ENCODE results near the gene SPTB. TPM values are rescaled to one million over a fixed set of nuclear protein-coding genes. Genes with fewer than 3 reads are reported as not detected.

The SPTB gene
- total RNA-seq, 1 experiment from 2014 or later = 0.43 TPM

- ChIA-PET POLR2A (ENCODE audit: low non-redundant PET) (no interaction called here), CTCF (no interaction called here)
- BruUV-seq (replicated peaks) = no TSS peak
- no peak overlapping the region for H3K27ac ChIP-seq (ENCODE audit: low read depth, low read length, poor library complexity, severe bottlenecking)
- no peaks in the 10 kb centered on the region for H3K9me3 ChIP-seq (ENCODE audit: low read depth, low read length, poor library complexity, severe bottlenecking)
- H3K4me3 ChIP-seq (ENCODE audit: low read depth, low read length, poor library complexity, severe bottlenecking) = no peak overlapping the region
- no peaks in the 10 kb centered on the region for H3K4me1 ChIP-seq (ENCODE audit: insufficient read depth, low read length, poor library complexity, severe bottlenecking)
- no peaks in the 10 kb centered on the region for H3K27me3 ChIP-seq (replicated peaks; ENCODE audit: insufficient read depth, low read depth, low read length, poor library complexity)
- H3K36me3 ChIP-seq (ENCODE audit: insufficient read depth, low read length, poor library complexity, severe bottlenecking) = no peaks in the 10 kb centered on the region
- intact Hi-C loops (cut with micrococcal nuclease; ENCODE audit: unreplicated experiment) = no loop called here
- DNase-seq (ENCODE audit: low spot score) = no peak
- TF ChIP-seq CTCF (conservative IDR thresholded peaks at IDR 0.05; ENCODE audit: low read depth, low read length) (no peak), EZH2 (IDR thresholded peaks at IDR 0.05; ENCODE audit: borderline replicate concordance, low read depth, low read length, poor library complexity, severe bottlenecking) (no peak)
Observed at GRCh38 chr14:64778104-64778754, 101.5 kb downstream of the SPTB start.

- no peak for DNase-seq (ENCODE audit: low spot score)
- Histone ChIP-seq H3K36me3 (ENCODE audit: insufficient read depth, low read length, poor library complexity, severe bottlenecking) (no peaks in the 10 kb centered on the region), H3K27me3 (replicated peaks; ENCODE audit: insufficient read depth, low read depth, low read length, poor library complexity) (no peaks in the 10 kb centered on the region), H3K9me3 (ENCODE audit: low read depth, low read length, poor library complexity, severe bottlenecking) (no peaks in the 10 kb centered on the region), H3K27ac (ENCODE audit: low read depth, low read length, poor library complexity, severe bottlenecking) (no peak overlapping the region), H3K4me1 (ENCODE audit: insufficient read depth, low read length, poor library complexity, severe bottlenecking) (no peaks in the 10 kb centered on the region), H3K4me3 (ENCODE audit: low read depth, low read length, poor library complexity, severe bottlenecking) (no peak overlapping the region)
- BruUV-seq (replicated peaks) = no TSS peak
- ChIA-PET POLR2A (ENCODE audit: low non-redundant PET) (no interaction called here), CTCF (no interaction called here)
- intact Hi-C loops (cut with micrococcal nuclease; ENCODE audit: unreplicated experiment) = no loop called here
- no peak for TF ChIP-seq EZH2 (IDR thresholded peaks at IDR 0.05; ENCODE audit: borderline replicate concordance, low read depth, low read length, poor library complexity, severe bottlenecking)
- no peak for TF ChIP-seq CTCF (conservative IDR thresholded peaks at IDR 0.05; ENCODE audit: low read depth, low read length)
Observed at GRCh38 chr14:64777461-64777860, 102.2 kb downstream of the SPTB start.

GRCh38 chr14:64775081-64775777 is 104.5 kb downstream of the SPTB start:
- H3K4me3 ChIP-seq (ENCODE audit: low read depth, low read length, poor library complexity, severe bottlenecking) = no peak overlapping the region
- ChIA-PET CTCF (interaction anchor here (1.1 kb wide), 1 partner anchor 10 kb away, joined by 3 read pairs; no protein-coding TSS in a partner anchor), POLR2A (ENCODE audit: low non-redundant PET) (interaction anchor here (0.7 kb wide), 1 partner anchor 70 kb away, joined by 3 read pairs; no protein-coding TSS in a partner anchor)
- H3K9me3 ChIP-seq (ENCODE audit: low read depth, low read length, poor library complexity, severe bottlenecking) = no peaks in the 10 kb centered on the region
- intact Hi-C loops (cut with micrococcal nuclease; ENCODE audit: unreplicated experiment) = no loop called here
- no peak for DNase-seq (ENCODE audit: low spot score)
- no peaks in the 10 kb centered on the region for H3K4me1 ChIP-seq (ENCODE audit: insufficient read depth, low read length, poor library complexity, severe bottlenecking)
- no peaks in the 10 kb centered on the region for H3K36me3 ChIP-seq (ENCODE audit: insufficient read depth, low read length, poor library complexity, severe bottlenecking)
- no peaks in the 10 kb centered on the region for H3K27me3 ChIP-seq (replicated peaks; ENCODE audit: insufficient read depth, low read depth, low read length, poor library complexity)
- H3K27ac ChIP-seq (ENCODE audit: low read depth, low read length, poor library complexity, severe bottlenecking) = no peak overlapping the region
- TF ChIP-seq EZH2 (IDR thresholded peaks at IDR 0.05; ENCODE audit: borderline replicate concordance, low read depth, low read length, poor library complexity, severe bottlenecking) = no peak
- no peak for TF ChIP-seq CTCF (conservative IDR thresholded peaks at IDR 0.05; ENCODE audit: low read depth, low read length)
- BruUV-seq (replicated peaks) = no TSS peak
